Mammary epithelial cell (primary cell): ENCODE data around the gene ATP8B4.

Experiments
- CTCF ChIP-seq, 2 donors: IDR thresholded peaks in 1 of 2; conservative IDR thresholded peaks in 1 of 2; 2 replicates each; pipeline ENCODE4 v1.5.1; 2011 to 2012; ENCODE audit warnings: inconsistent platforms in 2 of 2, low read length in 2 of 2, mild to moderate bottlenecking in 2 of 2, control low read depth in 1 of 2, low read depth in 1 of 2; ENCODE audit not compliant: insufficient read depth in 1 of 2; ENCODE audit errors: extremely low read depth in 1 of 2
- EZH2 ChIP-seq: IDR thresholded peaks from 2 replicates; pipeline ENCODE4 v1.6.1; 2012; ENCODE audit warnings: low read length, inconsistent platforms, borderline replicate concordance

DNA sequence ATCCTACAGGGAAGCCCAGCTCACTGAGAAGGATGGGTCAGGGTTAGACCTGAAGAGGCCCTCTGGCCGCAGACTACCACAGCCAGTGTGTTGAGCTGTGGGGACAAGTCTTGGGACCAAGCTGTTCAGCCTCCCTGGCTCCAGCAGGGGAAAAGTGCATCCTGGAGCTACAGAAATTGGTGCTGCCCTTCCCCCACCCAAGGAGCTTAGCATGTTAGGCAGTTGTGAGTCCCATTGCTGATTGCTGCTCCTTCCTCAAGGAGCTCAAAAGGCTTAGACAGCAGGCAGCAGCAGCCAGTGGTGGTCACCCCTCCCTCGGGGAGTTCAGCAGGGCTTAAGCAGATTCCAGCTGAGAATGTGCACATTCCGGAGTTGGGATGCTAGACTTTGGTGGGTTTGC, 165.6 kb downstream of the ATP8B4 start:
- TF ChIP-seq CTCF (conservative IDR thresholded peaks at IDR 0.05 in 1 of 2, IDR thresholded peaks at IDR 0.05 in 1 of 2; ENCODE audit: extremely low read depth in 1 of 2, insufficient read depth in 1 of 2, low read depth in 1 of 2, low read length in 2 of 2) (no peak), EZH2 (no peak)
